ENCODE data around the gene SBF1. TPM values are rescaled to one million over a fixed set of nuclear protein-coding genes. Genes with fewer than 3 reads are reported as not detected.

Gene SBF1
- total RNA-seq, 3 donors from 2014 or later (not counting 1 experiment from before 2014, with no cell fraction given) = 235 to 284 (median 242) TPM

DNA sequence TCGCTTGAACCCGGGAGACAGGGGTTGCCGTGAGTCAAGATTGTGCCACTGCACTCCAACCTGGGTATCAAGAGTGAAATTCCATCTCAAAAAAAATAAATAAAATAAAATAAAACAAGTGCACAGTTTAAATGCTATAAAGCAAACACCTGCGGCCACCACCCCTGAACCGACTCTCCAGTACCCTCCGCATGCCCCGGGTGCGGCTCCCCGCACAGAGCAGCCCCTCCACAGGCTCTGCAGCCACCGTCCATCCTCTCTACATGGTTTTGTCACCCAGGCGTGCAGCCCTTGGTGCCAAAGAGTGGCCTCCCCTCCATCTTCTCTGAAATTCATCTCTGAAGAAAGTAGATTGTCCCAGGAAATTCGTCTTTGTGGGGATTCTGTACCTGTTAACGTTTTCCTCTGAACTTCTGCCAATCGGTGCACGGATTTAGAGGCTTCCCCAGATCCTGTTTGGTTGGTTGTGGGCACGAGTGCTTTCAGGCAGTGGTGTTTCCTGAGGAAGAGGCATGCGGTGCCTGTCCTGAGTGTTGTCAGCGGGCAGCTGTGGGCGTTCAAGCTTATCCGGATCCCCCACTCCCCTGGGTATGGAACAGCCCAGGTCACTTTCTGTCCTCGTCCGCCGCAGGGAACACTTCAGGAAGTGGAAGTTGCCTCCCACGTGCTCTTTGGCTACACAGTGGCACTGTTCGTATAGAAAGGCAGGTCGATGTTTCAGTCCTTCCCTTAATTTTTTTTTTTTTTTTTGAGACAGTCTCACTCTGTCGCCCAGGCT is 15.9 kb upstream of the SBF1 start:
- H3K27me3 Mint-ChIP-seq (ENCODE audit: low read depth in 2 of 2) = peaks cover 6 to 7% of the 10 kb centered on the region in 2 donors
- no peaks in the 10 kb centered on the region for H3K36me3 ChIP-seq (ENCODE audit: control insufficient read depth, insufficient read depth, low read length)
- no peak overlapping the region for H3K27ac Mint-ChIP-seq
- peaks cover 7% of the 10 kb centered on the region for H3K4me1 ChIP-seq (ENCODE audit: control insufficient read depth, insufficient read depth, low read length)
- H3K36me3 Mint-ChIP-seq = no peaks in the 10 kb centered on the region
- no peaks in the 10 kb centered on the region for H3K9me3 ChIP-seq (ENCODE audit: control insufficient read depth, insufficient read depth, low read length)
- no peak for ATAC-seq
- no peak overlapping the region for H3K4me3 ChIP-seq (ENCODE audit: low read length)
- H3K27me3 ChIP-seq (ENCODE audit: control insufficient read depth, insufficient read depth, low read length) = no peaks in the 10 kb centered on the region
- no peaks in the 10 kb centered on the region for H3K9me3 Mint-ChIP-seq
- intact Hi-C loops (cut with micrococcal nuclease) = loop anchor here (10.0 kb wide), 1 partner anchor 216 kb away; the partner anchor contains the start of gene MAPK11
- H3K4me3 Mint-ChIP-seq = no peak overlapping the region
- H3K27ac ChIP-seq (ENCODE audit: low read length) = no peak overlapping the region
- peaks cover 0 to 5% of the 10 kb centered on the region in 2 donors for H3K4me1 Mint-ChIP-seq
- TF ChIP-seq, protein P1, sequence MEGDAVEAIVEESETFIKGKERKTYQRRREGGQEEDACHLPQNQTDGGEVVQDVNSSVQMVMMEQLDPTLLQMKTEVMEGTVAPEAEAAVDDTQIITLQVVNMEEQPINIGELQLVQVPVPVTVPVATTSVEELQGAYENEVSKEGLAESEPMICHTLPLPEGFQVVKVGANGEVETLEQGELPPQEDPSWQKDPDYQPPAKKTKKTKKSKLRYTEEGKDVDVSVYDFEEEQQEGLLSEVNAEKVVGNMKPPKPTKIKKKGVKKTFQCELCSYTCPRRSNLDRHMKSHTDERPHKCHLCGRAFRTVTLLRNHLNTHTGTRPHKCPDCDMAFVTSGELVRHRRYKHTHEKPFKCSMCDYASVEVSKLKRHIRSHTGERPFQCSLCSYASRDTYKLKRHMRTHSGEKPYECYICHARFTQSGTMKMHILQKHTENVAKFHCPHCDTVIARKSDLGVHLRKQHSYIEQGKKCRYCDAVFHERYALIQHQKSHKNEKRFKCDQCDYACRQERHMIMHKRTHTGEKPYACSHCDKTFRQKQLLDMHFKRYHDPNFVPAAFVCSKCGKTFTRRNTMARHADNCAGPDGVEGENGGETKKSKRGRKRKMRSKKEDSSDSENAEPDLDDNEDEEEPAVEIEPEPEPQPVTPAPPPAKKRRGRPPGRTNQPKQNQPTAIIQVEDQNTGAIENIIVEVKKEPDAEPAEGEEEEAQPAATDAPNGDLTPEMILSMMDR (IDR thresholded peaks at IDR 0.05) = no peak
- peak in 1 of 2 donors; percentile 18 for DNase-seq
- 36% methylated on average over 27 of the region's 27 CpGs for WGBS (ENCODE audit: insufficient coverage)

DNA sequence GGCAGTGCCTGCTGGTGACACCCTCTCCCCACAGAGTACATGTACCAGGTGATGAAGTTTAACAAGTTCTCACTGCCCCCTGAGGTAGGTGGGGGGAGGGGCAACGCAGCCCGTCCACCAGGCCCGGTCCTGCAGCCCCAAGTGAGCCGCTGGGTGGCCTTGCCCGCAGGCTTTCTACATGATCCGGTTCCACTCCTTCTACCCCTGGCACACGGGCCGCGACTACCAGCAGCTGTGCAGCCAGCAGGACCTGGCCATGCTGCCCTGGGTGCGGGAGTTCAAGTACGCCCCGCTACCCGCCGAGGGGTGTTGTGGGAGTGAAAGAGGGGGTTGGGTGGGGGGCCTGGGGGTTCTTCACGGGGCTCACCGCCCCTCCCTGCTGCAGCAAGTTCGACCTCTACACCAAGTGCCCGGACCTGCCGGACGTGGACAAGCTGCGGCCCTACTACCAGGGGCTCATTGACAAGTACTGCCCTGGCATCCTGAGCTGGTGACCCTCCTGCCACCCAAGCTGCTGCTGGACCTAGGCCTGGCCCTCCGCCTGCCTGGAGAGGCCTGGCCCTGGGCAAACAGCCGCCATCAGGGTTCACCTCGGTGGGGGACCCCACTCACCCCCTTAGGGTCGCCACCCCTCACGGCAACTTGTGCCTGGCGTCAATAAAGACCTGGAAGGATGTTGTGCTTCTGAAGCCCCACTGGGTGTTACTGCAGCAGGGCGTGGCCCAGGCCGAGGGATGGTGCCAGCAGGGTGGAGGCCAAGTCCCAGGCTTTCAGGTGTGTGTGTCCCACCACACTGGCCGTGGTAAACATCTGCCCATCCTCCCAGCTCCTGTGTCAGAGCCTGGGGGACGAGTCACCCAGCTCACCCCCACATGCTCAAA is 14.8 kb upstream of the SBF1 start:
- TF ChIP-seq, protein P1 (IDR thresholded peaks at IDR 0.05) = no peak
- H3K27ac ChIP-seq (ENCODE audit: low read length) = no peak overlapping the region
- intact Hi-C loops (cut with micrococcal nuclease) = loop anchor here (10.0 kb wide), 1 partner anchor 215 kb away; the partner anchor contains the start of gene MAPK11
- no peak for DNase-seq
- H3K9me3 ChIP-seq (ENCODE audit: control insufficient read depth, insufficient read depth, low read length) = no peaks in the 10 kb centered on the region
- H3K4me3 Mint-ChIP-seq = no peak overlapping the region
- H3K4me1 ChIP-seq (ENCODE audit: control insufficient read depth, insufficient read depth, low read length) = peaks cover 7% of the 10 kb centered on the region
- no peaks in the 10 kb centered on the region for H3K27me3 ChIP-seq (ENCODE audit: control insufficient read depth, insufficient read depth, low read length)
- no peak overlapping the region for H3K4me3 ChIP-seq (ENCODE audit: low read length)
- no peak overlapping the region for H3K27ac Mint-ChIP-seq
- no peaks in the 10 kb centered on the region for H3K36me3 Mint-ChIP-seq
- no peaks in the 10 kb centered on the region for H3K9me3 Mint-ChIP-seq
- peaks cover 8 to 9% of the 10 kb centered on the region in 2 donors for H3K27me3 Mint-ChIP-seq (ENCODE audit: low read depth in 2 of 2)
- H3K4me1 Mint-ChIP-seq = peaks cover 0 to 5% of the 10 kb centered on the region in 2 donors
- 93% methylated on average over 31 of the region's 31 CpGs for WGBS (ENCODE audit: insufficient coverage)
- ATAC-seq = no peak
- H3K36me3 ChIP-seq (ENCODE audit: control insufficient read depth, insufficient read depth, low read length) = no peaks in the 10 kb centered on the region

DNA sequence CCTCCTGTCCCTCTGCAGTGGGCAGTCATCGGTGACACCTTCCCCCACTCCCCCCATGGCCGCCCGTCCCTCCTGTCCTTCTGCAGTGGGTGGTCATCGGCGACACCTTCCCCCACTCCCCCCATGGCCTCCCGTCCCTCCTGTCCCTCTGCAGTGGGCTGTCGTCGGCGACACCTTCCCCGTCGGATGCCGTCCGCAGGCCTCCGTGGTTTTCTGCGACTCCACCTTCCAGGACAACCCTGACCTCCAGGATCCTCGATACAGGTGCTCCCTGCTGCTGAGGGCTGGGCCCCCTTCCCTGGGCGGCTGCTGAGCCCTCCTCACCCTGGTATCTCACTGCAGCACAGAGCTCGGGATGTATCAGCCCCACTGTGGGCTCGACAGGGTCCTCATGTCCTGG is 14.1 kb upstream of the SBF1 start:
- TF ChIP-seq, protein P1 (IDR thresholded peaks at IDR 0.05) = no peak
- H3K4me3 ChIP-seq (ENCODE audit: low read length) = no peak overlapping the region
- peaks cover 7% of the 10 kb centered on the region for H3K4me1 ChIP-seq (ENCODE audit: control insufficient read depth, insufficient read depth, low read length)
- H3K27me3 ChIP-seq (ENCODE audit: control insufficient read depth, insufficient read depth, low read length) = no peaks in the 10 kb centered on the region
- no peaks in the 10 kb centered on the region for H3K9me3 ChIP-seq (ENCODE audit: control insufficient read depth, insufficient read depth, low read length)
- Mint-ChIP-seq H3K27ac (no peak overlapping the region), H3K9me3 (no peaks in the 10 kb centered on the region), H3K4me1 (peaks cover 0 to 5% of the 10 kb centered on the region in 2 donors), H3K27me3 (ENCODE audit: low read depth in 2 of 2) (peaks cover 8 to 9% of the 10 kb centered on the region in 2 donors), H3K4me3 (no peak overlapping the region), H3K36me3 (no peaks in the 10 kb centered on the region)
- 92% methylated on average over 19 of the region's 19 CpGs for WGBS (ENCODE audit: insufficient coverage)
- H3K36me3 ChIP-seq (ENCODE audit: control insufficient read depth, insufficient read depth, low read length) = no peaks in the 10 kb centered on the region
- H3K27ac ChIP-seq (ENCODE audit: low read length) = no peak overlapping the region
- intact Hi-C loops (cut with micrococcal nuclease) = no loop called here
- DNase-seq (no peak), ATAC-seq (no peak)
